NCI-H1436 treated with DMSO at 0.1 percent for 48 hours (cell line): ENCODE results near the gene GBX2.

Experiments used
- DNase-seq: peaks from one replicate; lab custom pipeline; 2025; lab: John Stamatoyannopoulos, UW

The GBX2 gene

DNA sequence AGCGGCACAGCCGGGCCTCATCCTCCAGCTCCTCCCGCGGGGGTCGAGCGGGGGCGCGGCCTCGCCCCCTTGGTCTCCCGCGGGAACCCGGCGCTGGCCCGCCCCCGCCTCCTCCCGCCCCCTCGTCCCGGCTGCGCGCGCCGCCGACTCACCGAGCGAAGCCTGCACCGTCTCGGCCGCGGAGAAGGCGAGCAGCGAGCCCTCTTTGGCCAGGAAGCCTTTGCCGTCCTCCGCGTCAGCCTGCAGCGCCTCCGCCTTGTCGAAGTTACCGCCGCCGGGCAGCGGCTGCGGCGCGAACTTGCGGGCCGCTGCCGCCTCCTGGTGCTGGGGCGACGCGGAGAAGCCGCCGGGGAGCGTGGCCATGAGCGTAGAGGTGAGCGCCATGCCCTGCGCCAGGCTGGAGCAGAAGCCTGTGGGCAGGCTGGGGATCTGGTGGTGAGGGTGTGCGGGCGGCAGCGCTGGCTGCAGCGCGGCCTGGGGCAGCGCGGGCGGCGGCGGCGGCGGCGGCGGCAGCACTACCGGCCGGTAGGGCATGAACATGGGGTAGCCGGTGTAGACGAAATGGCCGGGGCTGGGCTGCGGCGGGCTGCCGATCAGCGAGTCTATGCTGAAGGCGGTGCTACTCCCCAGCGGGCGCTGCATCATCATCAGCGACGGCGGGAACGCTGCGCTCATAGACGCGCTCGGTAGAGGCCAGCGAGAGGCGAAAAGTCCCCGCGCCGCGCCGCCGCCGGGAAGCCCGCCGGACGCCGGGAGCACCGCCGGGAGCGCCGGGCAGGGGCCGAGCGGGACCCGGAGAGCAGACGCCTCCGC is 683 bp downstream of the GBX2 start:
- no peak for DNase-seq

DNA sequence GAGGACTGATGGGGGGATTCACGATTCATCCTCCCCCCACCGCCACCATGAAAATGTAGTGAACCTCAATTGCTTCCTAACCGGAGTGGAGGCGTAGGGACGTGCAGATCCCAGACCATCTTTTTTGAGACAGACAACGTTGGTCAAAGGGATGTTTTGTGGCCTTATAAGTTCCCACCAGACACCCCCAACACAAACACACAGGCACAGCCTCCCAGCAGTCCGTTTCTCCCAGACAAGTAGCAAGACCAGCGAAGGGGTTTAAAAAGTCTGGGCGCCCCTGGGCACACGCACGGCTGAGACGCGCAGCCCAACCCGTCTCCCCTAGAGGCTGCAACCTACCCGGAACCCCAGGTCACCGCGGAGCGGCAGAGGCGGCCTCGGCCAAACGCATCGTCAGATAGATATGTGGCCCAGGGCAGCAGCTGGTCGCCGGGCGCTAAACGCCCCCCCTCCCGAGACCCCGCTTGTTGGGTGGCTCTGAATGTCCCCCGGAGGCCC is 1.3 kb downstream of the GBX2 start:
- no peak for DNase-seq

- DNase-seq = no peak
These were observed 2.1 kb downstream of the GBX2 start for GRCh38 chr2:236165842-236166795.

- DNase-seq = no peak
These were observed 3.0 kb downstream of the GBX2 start for GRCh38 chr2:236164925-236165841.

DNA sequence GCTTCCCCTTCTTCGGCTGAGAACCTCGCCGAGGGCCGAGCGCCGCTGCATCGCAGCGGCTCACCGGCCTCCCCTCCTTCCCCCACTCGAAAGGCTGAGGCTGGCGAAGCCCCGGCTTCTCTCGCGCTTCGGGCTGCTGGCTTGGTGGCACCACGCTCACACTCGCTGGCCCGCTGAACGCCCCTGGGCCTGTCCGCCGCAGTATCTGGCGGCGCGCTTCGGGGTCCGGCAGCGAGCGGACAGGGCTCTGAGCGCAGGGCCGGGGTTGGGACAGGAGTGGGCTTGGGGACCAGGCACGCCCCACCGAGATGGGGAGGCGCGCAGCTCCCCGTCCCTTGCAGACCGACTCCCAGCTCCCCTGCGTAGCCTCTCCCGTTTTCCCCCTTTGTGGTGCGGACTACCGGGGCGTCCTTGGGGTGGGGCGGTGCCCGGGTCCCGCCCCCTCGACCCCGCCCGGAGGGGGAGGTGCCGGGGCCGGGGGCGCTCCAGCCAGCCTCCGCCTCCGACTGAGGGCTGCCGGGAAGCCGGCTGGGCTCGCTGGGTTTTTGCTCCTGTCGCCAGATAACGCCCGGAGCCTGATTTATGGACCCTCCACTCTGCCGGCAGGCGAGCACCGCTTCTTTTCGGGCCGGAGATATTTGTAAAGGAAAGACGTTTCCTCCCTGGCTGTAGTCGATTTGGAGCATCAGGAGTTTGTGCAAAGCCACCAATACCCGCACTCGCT is 3.8 kb downstream of the GBX2 start:
- no peak for DNase-seq

GRCh38 chr2:236163471-236164200 is 4.5 kb downstream of the GBX2 start:
- DNase-seq = no peak

- DNase-seq = no peak
These were observed 5.2 kb downstream of the GBX2 start for GRCh38 chr2:236162882-236163470.

DNA sequence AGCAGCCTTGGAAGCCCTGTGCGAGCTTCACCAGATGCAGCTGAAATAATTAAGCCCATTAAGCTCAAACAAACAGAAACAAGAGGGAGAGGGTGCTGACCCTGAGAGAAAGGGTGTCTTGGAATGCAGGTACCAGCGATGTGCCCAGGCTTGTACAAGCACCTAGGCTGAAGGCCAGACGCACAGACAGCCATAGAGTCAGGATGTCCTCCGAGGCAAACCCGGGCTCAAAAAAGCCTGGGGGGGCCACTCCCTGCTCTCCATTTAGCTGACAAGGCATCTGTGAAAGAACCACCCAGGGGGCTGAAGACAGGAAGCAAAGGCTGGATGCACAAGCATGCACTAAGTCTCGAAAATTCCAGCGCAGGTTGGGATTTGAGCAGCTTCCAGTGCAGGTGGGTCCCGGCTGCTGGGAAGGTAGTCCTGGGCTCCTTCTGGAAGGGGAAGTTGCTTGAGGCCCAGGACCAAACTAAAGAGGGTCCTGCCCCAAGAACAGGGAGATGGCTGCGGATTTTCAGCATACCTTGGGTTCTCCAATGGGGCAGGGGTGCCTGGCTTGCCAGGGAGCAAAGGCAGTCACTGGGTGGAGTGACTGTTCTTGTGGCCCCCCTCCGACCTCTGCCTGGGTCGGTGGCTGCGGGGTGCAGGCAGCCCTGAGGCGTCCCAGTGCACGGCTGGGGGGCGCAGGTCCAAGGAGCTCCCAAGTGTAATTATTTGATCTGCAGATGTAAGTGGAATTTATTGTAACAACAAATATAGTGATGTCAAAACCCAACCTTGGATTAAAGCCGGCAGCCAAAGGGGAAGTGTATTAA is 5.9 kb downstream of the GBX2 start:
- DNase-seq = no peak

DNA sequence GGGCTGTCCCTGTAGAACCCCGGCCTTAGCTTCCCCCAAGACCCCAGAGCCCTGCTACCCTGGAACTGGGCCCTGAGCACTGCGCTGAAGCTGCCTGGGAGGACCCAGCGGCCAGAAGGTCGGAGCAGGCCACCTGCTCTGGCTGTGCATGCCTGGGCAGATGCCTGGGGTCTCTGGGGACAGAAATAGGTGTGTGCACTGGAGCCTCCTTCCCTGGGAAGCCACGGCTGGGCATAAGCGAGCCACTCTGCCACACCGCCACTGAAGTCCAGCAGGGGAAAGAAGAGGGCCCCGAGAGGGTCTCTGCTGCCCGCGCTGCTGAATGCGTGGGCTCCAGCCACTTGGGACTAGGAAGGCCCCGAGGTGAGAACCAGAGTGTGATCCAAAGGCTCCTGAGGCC is 6.7 kb downstream of the GBX2 start:
- DNase-seq = no peak

GRCh38 chr2:236161082-236161462 is 7.1 kb downstream of the GBX2 start:
- DNase-seq = no peak

GRCh38 chr2:236160366-236161081 is 7.7 kb downstream of the GBX2 start:
- no peak for DNase-seq

DNA sequence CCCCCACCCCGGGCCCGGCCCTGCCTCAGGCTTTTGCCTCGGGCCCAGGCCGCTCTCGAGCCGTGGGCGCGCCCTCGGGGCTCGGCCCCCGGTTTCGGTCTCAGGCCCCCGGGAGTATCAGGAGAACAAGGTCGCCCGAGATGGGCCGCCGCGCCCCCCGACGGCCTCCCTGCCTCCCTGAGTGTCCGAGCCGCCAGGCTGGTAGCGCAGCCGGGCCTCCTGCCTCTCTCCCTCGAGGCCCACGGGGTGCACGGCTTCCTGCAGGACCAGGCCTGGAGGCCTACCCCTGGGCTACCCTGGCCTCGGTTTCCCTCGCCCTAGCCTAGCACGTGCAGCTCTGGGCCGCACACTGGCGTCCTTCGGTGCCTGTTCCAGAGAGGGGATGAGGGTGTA is 8.4 kb downstream of the GBX2 start:
- no peak for DNase-seq

GRCh38 chr2:236158969-236159777 is 9.0 kb downstream of the GBX2 start:
- DNase-seq = no peak

DNA sequence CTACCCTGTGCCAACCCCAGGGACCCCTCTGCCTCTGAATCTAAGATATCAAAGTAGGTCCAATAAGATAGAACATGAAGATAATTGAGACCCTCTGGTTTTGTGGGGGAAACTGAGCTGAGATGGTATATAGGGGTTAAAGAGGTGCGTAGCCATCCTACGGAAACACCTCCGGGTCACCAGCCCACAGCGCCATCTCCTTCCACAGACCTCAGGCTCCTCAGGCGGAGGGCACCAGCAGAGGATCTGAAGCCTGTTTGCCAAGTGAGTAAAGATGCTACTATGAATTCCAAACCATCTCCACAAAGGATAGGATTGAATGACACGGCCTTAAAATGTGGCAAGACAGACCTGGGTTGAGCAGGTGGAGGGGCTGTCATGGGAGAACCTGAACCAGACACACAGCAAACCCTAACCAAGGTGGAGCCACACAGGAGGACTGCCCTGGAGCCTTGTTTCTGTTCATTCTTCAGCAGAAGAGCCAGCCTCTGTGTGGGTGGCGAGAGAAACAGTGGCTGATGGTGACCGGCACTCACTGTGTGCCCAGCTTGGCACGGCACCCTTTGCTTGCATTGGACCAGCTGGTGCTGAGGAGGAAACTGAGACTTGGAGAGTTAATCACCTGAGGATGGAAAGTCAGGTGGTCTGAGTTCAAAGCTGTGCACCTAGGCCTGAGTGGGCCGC is 10.2 kb downstream of the GBX2 start:
- no peak for DNase-seq

GRCh38 chr2:236157366-236157765 is 10.8 kb downstream of the GBX2 start:
- no peak for DNase-seq

DNA sequence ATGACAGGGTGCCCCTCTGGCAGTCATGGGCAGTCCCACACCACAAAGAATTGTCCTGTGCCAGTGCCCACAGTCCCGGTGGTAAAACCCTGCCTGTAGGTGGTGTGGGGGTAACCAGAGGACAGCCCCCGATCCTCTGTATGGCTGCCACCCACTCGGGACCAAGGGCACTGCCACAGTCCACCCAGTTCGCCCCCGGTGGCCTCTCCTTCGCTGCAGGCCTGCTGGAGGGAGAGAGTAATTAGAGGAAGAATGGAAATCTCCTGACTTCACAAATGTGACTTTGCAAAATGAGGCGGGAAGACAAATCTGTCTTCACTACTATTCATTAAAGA is 11.4 kb downstream of the GBX2 start:
- DNase-seq = no peak
